ENCODE results near the gene TIMP2.
A peak's percentile ranks its signal among the peaks of the same experiment; 100 is the strongest.

Gene TIMP2

DNA sequence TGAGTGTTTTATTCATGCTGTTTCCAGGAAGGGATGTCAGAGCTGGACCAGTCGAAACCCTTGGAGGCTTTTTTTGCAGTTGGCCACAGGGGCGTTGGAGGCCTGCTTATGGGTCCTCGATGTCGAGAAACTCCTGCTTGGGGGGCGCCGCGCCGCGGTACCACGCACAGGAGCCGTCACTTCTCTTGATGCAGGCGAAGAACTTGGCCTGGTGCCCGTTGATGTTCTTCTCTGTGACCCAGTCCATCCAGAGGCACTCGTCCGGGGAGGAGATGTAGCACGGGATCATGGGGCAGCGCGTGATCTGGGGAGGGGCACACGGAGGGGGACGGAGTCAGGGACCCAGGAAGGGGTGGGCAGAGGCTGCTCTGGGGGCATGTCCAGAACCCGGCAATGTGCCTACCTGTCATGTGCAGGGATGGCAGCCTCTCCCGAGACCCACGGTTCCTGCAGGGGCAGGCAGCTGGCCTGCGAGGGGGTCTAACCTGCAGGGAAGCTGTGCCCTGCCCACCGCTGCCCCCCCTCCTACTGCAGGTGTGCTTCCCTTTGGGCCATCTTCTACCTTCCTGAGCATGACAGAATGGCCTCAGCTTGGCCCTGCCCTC is 69.5 kb downstream of the TIMP2 start:
- CTCF ChIA-PET = no interaction called here
- H3K9me3 Mint-ChIP-seq = no peaks in the 10 kb centered on the region
- no peak for DNase-seq

DNA sequence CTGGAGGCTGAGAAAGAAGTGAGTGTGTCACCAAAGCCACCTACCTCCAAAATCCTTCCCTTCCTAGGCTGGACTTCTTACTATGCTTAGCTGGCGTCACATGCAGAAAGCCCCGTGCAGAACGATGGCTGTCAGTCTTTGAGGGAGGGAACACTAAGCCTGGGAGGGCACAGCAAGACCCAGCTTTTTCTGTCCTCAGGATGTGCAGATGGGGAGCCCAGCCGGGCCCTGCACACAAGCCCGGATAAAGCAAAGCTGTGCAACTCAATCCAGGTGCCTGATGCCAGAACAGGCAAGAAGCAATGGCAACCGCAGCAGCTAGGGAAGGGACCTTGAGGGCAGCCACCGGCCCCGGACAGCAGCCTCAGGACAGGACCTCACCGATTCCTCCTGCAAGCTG is 70.7 kb downstream of the TIMP2 start:
- Mint-ChIP-seq H3K27ac (no peak overlapping the region), H3K36me3 (no peaks in the 10 kb centered on the region)

More for the DNA sequence above, 69.5 kb downstream of the TIMP2 start:
- H3K4me1 Mint-ChIP-seq = no peaks in the 10 kb centered on the region
- peaks cover 36% of the 10 kb centered on the region for H3K27me3 Mint-ChIP-seq
- no peak overlapping the region for H3K27ac Mint-ChIP-seq
- no peaks in the 10 kb centered on the region for H3K36me3 Mint-ChIP-seq
- no peak overlapping the region for H3K4me3 Mint-ChIP-seq

DNA sequence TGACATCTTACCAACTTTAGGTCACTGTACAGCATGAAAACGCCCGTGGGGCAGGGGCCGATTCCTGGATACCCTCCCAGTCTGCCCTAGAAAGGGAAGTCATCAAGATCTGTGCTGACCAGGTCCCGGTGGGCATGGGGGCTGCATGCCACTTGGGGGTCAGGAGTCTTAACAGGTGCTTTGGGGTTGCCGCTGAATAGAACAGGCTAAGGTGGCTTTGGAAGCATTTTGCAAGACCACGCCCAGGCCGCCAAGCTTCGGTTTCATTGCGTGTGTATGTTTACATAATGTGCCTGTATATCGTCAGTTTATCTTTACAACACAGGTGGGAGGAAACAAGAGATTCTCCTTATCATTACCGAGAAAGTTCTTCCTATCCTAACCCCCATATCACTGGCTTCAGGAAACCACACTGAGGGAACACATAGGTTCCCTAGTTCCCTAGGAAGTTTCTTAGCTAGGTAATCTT is 71.2 kb downstream of the TIMP2 start:
- Mint-ChIP-seq H3K4me1 (no peaks in the 10 kb centered on the region), H3K36me3 (no peaks in the 10 kb centered on the region), H3K27me3 (peaks cover 33% of the 10 kb centered on the region), H3K9me3 (no peaks in the 10 kb centered on the region), H3K4me3 (no peak overlapping the region), H3K27ac (no peak overlapping the region)
- DNase-seq = no peak
- CTCF ChIA-PET = interaction anchor here (1.1 to 1.2 kb wide), 2 partner anchors 12 to 357 kb away, joined by 3 to 6 read pairs; no protein-coding TSS in a partner anchor

More for the DNA sequence above, 70.7 kb downstream of the TIMP2 start:
- peaks cover 30% of the 10 kb centered on the region for H3K27me3 Mint-ChIP-seq
- CTCF ChIA-PET = interaction anchor here (1.1 to 1.2 kb wide), 2 partner anchors 11 to 358 kb away, joined by 3 to 6 read pairs; no protein-coding TSS in a partner anchor
- no peaks in the 10 kb centered on the region for H3K4me1 Mint-ChIP-seq
- H3K4me3 Mint-ChIP-seq = no peak overlapping the region
- no peak for DNase-seq
- H3K9me3 Mint-ChIP-seq = no peaks in the 10 kb centered on the region

DNA sequence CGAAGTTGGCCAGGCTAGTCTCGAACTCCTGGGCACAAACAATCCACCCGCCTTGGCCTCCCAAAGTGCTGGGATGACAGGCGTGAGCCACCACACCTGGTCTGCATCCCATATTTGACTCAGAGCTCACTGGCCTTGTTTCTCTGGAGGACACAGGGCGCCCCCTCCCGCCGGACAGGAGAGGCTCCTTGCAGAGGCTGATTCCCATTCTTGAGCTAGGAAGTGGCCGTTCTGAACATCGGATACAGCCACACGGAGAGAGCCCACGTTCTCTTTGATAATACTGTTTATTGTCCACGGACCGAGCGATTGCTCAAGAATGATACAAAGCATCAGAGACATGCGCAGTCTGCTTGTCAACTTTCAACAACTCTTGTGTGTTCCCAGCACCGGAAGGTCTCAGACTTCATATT is 72.5 kb downstream of the TIMP2 start:
- no peaks in the 10 kb centered on the region for H3K9me3 Mint-ChIP-seq
- H3K27ac Mint-ChIP-seq = no peak overlapping the region
- no peaks in the 10 kb centered on the region for H3K36me3 Mint-ChIP-seq
- H3K27me3 Mint-ChIP-seq = peaks cover 30% of the 10 kb centered on the region
- CTCF ChIA-PET = interaction anchor here (0.6 kb wide), 1 partner anchor 405 kb away, joined by 3 read pairs; no protein-coding TSS in a partner anchor
- no peaks in the 10 kb centered on the region for H3K4me1 Mint-ChIP-seq
- no peak overlapping the region for H3K4me3 Mint-ChIP-seq
- DNase-seq = no peak

DNA sequence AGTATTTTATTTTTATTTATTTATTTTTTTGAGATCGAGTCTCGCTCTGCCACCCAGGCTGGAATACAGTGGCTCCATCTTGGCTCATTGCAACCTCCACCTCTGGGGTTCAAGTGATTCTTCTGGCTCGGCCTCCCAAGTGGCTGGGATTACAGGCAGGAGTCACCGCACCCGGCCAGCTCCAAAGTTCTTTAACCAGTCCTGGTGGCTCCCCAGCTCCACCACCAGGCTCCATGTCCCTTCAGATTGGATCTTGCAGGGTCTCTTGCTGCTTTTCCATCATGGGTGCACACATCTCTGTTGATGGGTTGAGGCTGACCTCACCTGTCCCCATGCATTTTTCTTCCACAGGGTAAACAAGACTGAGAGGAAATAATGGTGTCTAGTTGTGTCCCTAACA is 76.2 kb downstream of the TIMP2 start:
- H3K4me1 Mint-ChIP-seq = peaks cover 5% of the 10 kb centered on the region
- H3K27me3 Mint-ChIP-seq = peaks cover 23% of the 10 kb centered on the region
- H3K36me3 Mint-ChIP-seq = no peaks in the 10 kb centered on the region
- no peak for DNase-seq
- H3K4me3 Mint-ChIP-seq = no peak overlapping the region
- no peaks in the 10 kb centered on the region for H3K9me3 Mint-ChIP-seq
- no peak overlapping the region for H3K27ac Mint-ChIP-seq
- CTCF ChIA-PET = interaction anchor here (0.6 kb wide), 1 partner anchor 337 kb away, joined by 3 read pairs; no protein-coding TSS in a partner anchor

DNA sequence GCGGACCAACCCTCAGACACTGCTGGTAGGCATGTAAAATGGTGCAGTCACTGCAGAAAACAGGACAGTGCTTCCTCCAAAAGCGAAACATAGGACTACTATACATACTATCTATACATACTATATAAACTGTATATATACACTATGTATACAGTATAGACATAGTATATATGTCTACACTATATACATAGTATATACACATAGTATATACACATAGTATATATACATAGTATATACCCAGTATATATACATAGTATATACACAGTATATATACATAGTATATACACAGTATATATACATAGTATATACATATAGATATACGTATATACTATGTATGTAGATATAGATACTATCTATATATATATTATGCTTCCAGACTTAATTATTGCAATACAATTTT is 78.1 kb downstream of the TIMP2 start:
- DNase-seq = no peak
- CTCF ChIA-PET = no interaction called here
- no peak overlapping the region for H3K4me3 Mint-ChIP-seq
- no peak overlapping the region for H3K27ac Mint-ChIP-seq
- H3K27me3 Mint-ChIP-seq = peaks cover 18% of the 10 kb centered on the region
- H3K9me3 Mint-ChIP-seq = no peaks in the 10 kb centered on the region
- H3K4me1 Mint-ChIP-seq = peaks cover 15% of the 10 kb centered on the region
- H3K36me3 Mint-ChIP-seq = no peaks in the 10 kb centered on the region

DNA sequence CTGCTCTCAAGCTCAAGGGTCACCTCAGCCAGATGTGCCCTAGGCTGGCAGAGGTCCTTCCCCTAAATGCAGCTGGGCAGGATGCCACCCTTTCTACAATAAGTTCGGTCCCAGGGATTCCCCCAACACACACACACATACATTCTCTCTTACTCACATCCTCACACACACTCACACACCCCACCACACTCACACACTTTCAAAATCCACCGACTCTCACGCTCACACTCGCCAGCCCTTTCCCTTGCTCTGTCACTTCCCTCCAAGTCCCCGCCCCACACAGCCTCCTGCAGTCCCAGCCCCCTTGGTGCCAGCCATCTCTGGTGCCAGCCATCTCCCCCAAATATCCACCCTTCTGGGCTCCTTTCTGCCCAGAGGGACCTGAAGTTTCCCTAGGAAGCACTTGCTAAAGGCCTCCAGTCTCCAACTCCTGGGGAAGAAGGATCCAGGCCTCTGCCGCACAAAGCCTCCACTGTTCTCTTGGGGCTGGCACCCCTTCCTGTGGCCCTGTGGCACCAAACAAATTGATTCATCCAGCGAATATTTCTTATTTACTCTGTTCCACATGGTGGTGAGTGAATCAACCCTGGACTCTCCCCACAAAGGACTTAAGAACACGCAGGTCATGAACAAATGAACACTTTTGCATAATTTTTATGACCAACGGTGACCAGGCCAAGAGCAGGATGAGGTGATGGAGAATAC is 80.7 kb downstream of the TIMP2 start:
- DNase-seq = no peak
- Mint-ChIP-seq H3K9me3 (no peaks in the 10 kb centered on the region), H3K4me3 (no peak overlapping the region), H3K4me1 (peaks cover 26% of the 10 kb centered on the region), H3K27ac (no peak overlapping the region), H3K27me3 (peaks cover 15% of the 10 kb centered on the region), H3K36me3 (peaks cover 2% of the 10 kb centered on the region)
- CTCF ChIA-PET = interaction anchor here (0.6 to 1.4 kb wide), 5 partner anchors 25 to 347 kb away, joined by 3 to 7 read pairs (median 3); no protein-coding TSS in a partner anchor

DNA sequence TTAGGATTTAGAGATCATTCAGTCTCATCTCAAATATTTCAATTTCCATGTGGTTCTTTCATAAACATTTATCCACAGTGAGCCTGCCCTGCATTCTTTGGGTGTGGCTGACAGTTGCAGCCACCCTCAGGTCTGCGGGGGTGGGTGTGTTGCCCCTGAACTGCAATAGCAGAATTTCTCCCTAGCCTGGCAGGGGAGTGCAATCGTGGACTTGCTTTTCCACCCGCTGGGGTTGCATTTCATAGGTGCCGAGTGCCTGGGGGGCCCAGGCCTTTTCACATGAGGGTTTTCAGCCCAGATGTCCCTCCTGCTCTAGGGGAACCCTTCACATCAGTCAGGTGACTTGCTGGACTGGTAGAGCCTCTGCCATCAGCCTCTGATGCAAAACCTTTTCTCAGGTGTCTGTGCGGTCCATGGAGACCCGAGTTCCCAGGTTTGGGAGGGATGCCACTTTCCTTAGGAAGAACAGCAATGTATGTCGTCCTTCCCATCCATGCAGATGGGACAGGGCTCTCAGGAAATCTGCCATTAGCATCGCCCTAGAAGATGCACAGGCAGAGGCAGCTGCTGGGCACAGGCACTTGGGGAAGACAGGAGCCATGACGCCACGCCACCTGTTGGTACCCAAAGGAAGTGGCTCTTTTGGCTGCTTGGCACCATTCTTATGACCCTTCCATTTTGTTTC is 82.2 kb downstream of the TIMP2 start:
- CTCF ChIA-PET = interaction anchor here (0.7 to 2.0 kb wide), 6 partner anchors 24 to 346 kb away, joined by 3 to 7 read pairs (median 3); no protein-coding TSS in a partner anchor
- no peak overlapping the region for H3K27ac Mint-ChIP-seq
- peaks cover 11% of the 10 kb centered on the region for H3K27me3 Mint-ChIP-seq
- peaks cover 38% of the 10 kb centered on the region for H3K4me1 Mint-ChIP-seq
- no peaks in the 10 kb centered on the region for H3K9me3 Mint-ChIP-seq
- peak; percentile 79 for DNase-seq
- no peak overlapping the region for H3K4me3 Mint-ChIP-seq
- H3K36me3 Mint-ChIP-seq = peaks cover 6% of the 10 kb centered on the region

DNA sequence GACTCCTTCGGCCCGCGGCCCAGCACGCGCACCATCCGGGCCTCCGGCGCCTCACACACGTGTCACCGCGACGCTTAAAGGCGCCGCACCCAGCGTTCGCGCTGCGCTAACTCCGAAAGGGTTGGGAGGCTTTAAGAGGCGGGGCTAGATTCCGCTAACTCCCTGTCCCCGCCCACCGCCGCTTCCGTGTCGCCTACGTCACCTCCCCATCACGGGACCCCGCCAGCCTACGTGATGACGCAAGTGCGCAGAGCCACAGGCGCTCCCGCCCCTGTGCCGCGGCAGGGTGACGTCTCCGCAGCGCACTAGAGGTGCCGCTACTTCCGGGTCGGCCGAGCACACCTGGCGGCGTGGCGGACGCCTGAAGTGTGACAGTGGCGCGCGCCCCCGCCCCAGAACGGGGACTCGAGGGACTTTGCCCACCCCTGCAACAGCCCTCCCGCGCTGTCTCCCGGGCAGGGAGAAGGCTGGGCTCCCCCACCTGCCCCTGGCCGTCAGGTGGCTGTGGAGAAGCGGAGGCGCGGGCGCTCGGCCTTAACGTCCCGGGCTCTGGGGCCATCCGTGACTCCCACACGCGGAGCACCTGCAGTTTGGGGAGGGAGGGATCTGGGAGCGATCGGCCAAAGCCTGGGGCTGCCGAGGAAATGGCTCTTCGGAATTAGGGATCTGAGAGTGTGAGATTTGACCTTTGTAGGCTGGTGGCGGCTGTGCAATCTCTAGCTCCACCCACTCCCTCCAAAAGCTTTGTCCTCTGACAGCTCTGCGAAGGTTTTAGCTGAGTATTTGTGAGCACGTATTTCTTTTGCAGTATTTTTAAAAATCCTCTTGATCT is 84.2 kb downstream of the TIMP2 start, which contains the start of gene USP36:
Gene USP36 (minus strand): TSS at position 35 of the 832 bp plus-strand sequence. CDS start 4,451 bp downstream, outside the sequence.
- peak; percentile 100 for DNase-seq
- Mint-ChIP-seq H3K9me3 (no peaks in the 10 kb centered on the region), H3K36me3 (peaks cover 21% of the 10 kb centered on the region), H3K4me3 (peak within 1 kb of the TSS; percentile 98), H3K4me1 (peaks cover 50% of the 10 kb centered on the region), H3K27ac (peak within 1 kb of the TSS; percentile 99), H3K27me3 (peaks cover 8% of the 10 kb centered on the region)
- CTCF ChIA-PET = interaction anchor here (0.7 kb wide), 1 partner anchor 22 kb away, joined by 3 read pairs; no protein-coding TSS in a partner anchor

DNA sequence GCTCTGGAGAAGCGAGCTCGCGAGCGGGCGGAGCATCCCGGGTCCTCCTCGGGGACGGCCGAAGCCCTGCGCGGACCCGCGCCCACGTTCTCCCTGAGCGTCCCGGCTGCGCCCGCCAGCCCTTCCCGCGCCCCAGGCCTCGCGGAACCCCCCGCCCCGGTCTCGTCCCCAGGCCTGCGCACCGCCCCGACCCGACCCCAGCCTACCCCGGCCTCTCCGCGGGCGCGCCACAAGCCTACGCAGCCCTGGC is 84.7 kb downstream of the TIMP2 start:
- H3K27ac Mint-ChIP-seq = peak overlapping the region; percentile 97
- peak overlapping the region; percentile 98 for H3K4me3 Mint-ChIP-seq
- peaks cover 50% of the 10 kb centered on the region for H3K4me1 Mint-ChIP-seq
- DNase-seq = no peak
- no peaks in the 10 kb centered on the region for H3K9me3 Mint-ChIP-seq
- CTCF ChIA-PET = no interaction called here
- H3K36me3 Mint-ChIP-seq = peaks cover 26% of the 10 kb centered on the region
- H3K27me3 Mint-ChIP-seq = peaks cover 8% of the 10 kb centered on the region

DNA sequence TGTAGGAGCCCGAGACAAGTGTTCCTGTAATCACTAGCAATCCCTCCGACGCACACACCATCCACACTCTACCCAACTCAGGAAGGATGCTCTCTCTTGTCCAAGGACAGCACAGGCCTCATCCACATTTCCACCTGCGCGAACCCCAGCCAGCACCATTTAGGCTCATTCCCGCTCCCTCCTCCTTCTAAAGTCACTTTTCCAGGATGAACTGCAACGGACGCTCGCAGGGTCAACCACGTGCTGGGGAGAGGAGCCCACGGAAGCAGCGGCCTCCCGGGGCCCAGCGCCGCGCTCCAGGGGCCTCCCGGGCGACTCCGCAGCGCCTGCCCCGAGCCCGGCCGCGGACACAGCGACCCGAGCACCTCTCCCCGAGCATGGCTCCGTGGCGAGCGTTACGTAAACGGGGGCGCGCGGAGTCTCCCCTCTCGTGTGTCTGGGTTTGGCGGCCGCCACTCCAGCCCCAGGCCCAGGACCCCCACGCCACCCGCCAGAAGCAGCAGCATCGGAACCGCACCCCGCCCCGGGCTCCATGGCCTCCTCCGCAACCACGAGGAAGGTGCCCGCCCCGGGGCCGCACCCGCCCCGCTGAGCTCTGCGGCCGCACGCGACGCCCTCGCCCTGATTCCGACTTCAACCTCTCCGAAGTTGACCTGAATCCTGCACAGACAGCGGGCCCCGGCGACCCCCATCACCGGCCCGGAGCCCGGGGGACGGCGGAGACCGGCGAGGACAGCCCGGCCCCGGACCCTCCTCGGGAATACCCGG is 85.2 kb downstream of the TIMP2 start:
- CTCF ChIA-PET = no interaction called here
- Mint-ChIP-seq H3K27me3 (peaks cover 6% of the 10 kb centered on the region), H3K36me3 (peaks cover 30% of the 10 kb centered on the region), H3K27ac (peak overlapping the region; percentile 99), H3K9me3 (no peaks in the 10 kb centered on the region), H3K4me3 (peak overlapping the region; percentile 98), H3K4me1 (peaks cover 50% of the 10 kb centered on the region)
- peak; percentile 71 for DNase-seq

DNA sequence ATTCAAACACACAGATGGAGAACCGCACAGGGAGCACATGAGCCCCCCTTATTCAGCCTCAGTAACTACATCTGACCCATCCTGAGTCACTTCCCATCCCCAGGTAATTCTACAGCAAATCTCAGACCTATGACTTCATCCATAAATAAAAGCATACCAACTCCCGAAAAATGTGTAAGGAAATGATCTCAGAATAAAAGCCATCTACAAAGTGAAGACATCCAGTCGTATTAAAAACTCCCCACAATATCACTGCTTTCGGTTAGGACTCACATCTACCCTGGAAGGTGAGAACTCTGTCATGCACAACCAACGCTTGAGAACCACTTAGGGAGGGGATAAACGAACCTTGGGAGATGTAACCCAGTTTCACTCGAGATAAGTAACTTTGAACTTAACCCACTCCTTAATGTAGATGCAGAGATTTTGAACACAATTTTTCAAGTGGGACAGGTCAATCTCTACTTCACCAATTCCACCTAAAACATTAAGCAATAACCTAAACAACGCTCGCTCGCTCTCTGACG is 85.9 kb downstream of the TIMP2 start:
- Mint-ChIP-seq H3K27ac (peak overlapping the region; percentile 99), H3K9me3 (no peaks in the 10 kb centered on the region), H3K4me3 (peak overlapping the region; percentile 98), H3K27me3 (peaks cover 3% of the 10 kb centered on the region), H3K4me1 (peaks cover 48% of the 10 kb centered on the region), H3K36me3 (peaks cover 31% of the 10 kb centered on the region)
- CTCF ChIA-PET = no interaction called here
- DNase-seq = no peak

DNA sequence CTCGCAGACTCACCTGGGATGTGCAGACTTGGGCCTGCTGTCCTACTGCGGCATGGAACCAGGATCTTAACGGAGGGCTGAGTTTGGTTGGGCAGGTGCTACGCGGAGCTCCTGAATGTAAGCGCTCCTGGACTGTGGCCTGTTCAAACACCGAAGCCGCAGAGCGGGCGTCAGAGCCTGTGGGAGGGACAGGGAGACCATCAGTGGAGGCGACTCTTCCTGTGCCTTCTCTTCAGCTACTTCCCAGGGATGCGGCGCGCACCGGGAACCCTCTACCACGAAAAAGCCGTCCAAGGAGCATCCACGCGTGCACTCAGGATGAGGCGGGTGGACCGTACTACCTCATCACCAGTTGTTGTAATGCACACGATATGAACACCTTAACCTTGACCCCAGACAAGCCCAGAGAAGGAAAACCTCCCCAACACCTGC is 86.6 kb downstream of the TIMP2 start:
- Mint-ChIP-seq H3K27me3 (peaks cover 3% of the 10 kb centered on the region), H3K9me3 (no peaks in the 10 kb centered on the region), H3K36me3 (peaks cover 33% of the 10 kb centered on the region), H3K27ac (peak overlapping the region; percentile 99), H3K4me1 (peaks cover 43% of the 10 kb centered on the region), H3K4me3 (peak overlapping the region; percentile 98)
- no peak for DNase-seq
- CTCF ChIA-PET = no interaction called here

Measured in activated naive CD4-positive, alpha-beta T cell treated with anti-CD3 and anti-CD28 coated beads, Interleukin-2, amount 10 ng/mL, durations not matched to agents 7 days and 5 days (primary cell).